Chondrocyte (in vitro differentiated cells): Measurements from ENCODE around the gene LSP1. TPM values are rescaled to one million over a fixed set of nuclear protein-coding genes. Genes with fewer than 3 reads are reported as not detected.
A peak's percentile ranks its signal among the peaks of the same experiment; 100 is the strongest.

Experiments used
- DNase-seq: peaks from one replicate; pipeline ENCODE4 v3.0.0; 2021; ENCODE audit warnings: mixed read lengths, low spot score
- H3K27ac Mint-ChIP-seq: one replicate; pipeline ENCODE4 v1.8.0; 2021; ENCODE audit warnings: mild to moderate bottlenecking, moderate library complexity, mixed read lengths; ENCODE audit not compliant: unreplicated experiment
- H3K27me3 Mint-ChIP-seq: 2 replicates; pipeline ENCODE4 v1.8.0; 2021; ENCODE audit warnings: low read depth, mixed read lengths
- H3K36me3 Mint-ChIP-seq: 2 replicates; pipeline ENCODE4 v1.8.0; 2021; ENCODE audit warnings: low read depth, mixed read lengths
- H3K4me1 Mint-ChIP-seq: 2 replicates; pipeline ENCODE4 v1.8.0; 2021; ENCODE audit warnings: low read depth, mild to moderate bottlenecking, mixed read lengths
- H3K4me3 Mint-ChIP-seq: one replicate; pipeline ENCODE4 v1.8.0; 2021; ENCODE audit warnings: mild to moderate bottlenecking, moderate library complexity, mixed read lengths; ENCODE audit not compliant: unreplicated experiment
- H3K9me3 Mint-ChIP-seq: 2 replicates; pipeline ENCODE4 v1.8.0; 2021; ENCODE audit warnings: low read depth, mixed read lengths
- CTCF ChIP-seq: fragments of 200-600 bp; sonication (generic); IDR thresholded peaks from 2 replicates; pipeline ENCODE4 v1.5.0; 2021; ENCODE audit warnings: antibody characterized with exemption, mild to moderate bottlenecking, moderate library complexity
- total RNA-seq: library from RNA; stranded (reverse); gene quantifications from 3 replicates; pipeline ENCODE4 v1.2.1, GENCODE V29; 2021

The LSP1 gene
- total RNA-seq, 1 donor from 2014 or later = 7.4 TPM

DNA sequence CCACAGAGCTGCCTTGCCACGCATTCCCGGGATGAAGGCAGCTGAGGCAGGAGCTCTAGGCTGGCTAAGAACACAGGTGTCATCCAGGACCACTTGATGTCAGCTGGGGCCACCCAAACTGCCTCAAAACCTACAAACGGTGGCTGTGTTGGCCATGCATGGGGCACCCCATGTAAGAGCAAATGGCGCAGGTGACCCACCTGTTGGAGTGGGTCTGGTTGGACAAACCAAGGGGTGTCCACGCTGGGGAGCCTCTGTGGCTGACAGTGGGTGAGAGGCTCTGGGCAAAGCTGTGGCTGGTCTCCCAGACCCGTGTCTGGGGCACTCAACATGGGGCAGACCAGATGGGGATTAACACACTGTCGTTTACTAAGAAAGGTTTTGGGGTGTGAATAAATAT, 37.1 kb upstream of the LSP1 start:
- Mint-ChIP-seq H3K4me1 (peaks cover 36% of the 10 kb centered on the region), H3K27ac (no peak overlapping the region), H3K27me3 (no peaks in the 10 kb centered on the region), H3K4me3 (no peak overlapping the region), H3K36me3 (peaks cover 3% of the 10 kb centered on the region), H3K9me3 (peaks cover 7% of the 10 kb centered on the region)
- DNase-seq = no peak
- TF ChIP-seq CTCF = no peak

DNA sequence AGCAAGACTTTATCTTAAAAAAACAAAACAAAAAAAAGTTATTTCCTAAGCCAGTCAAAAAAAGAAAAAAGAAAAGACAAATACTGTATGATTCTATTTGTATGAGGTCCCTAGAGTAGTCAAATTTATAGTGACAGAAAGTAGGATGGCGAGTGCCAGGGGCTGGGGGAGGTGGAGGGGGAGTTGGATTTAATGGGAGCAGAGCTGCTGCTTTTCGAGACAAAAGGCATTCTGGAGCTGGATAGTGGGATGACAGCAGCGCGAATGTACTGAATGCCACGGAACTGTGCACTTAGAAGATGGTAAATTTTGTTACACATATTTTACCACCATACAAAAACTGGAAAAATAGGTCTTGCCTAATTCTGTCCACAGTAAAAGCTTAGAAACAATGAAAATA, 35.9 kb upstream of the LSP1 start:
- Mint-ChIP-seq H3K4me3 (no peak overlapping the region), H3K27ac (no peak overlapping the region), H3K27me3 (no peaks in the 10 kb centered on the region), H3K36me3 (peaks cover 3% of the 10 kb centered on the region), H3K4me1 (peaks cover 48% of the 10 kb centered on the region), H3K9me3 (peaks cover 7% of the 10 kb centered on the region)
- DNase-seq = no peak
- no peak for TF ChIP-seq CTCF

- Mint-ChIP-seq H3K9me3 (peaks cover 7% of the 10 kb centered on the region), H3K4me1 (peaks cover 52% of the 10 kb centered on the region), H3K27me3 (no peaks in the 10 kb centered on the region), H3K36me3 (peaks cover 3% of the 10 kb centered on the region), H3K27ac (no peak overlapping the region), H3K4me3 (no peak overlapping the region)
- no peak for TF ChIP-seq CTCF
- DNase-seq = no peak
Measured at GRCh38 chr11:1817511-1817910, 35.4 kb upstream of the LSP1 start.

- H3K9me3 Mint-ChIP-seq = peaks cover 7% of the 10 kb centered on the region
- TF ChIP-seq CTCF = no peak
- H3K4me3 Mint-ChIP-seq = no peak overlapping the region
- no peaks in the 10 kb centered on the region for H3K27me3 Mint-ChIP-seq
- H3K36me3 Mint-ChIP-seq = peaks cover 3% of the 10 kb centered on the region
- no peak for DNase-seq
- H3K27ac Mint-ChIP-seq = no peak overlapping the region
- peaks cover 58% of the 10 kb centered on the region for H3K4me1 Mint-ChIP-seq
Measured at GRCh38 chr11:1819074-1819473, 33.8 kb upstream of the LSP1 start.

DNA sequence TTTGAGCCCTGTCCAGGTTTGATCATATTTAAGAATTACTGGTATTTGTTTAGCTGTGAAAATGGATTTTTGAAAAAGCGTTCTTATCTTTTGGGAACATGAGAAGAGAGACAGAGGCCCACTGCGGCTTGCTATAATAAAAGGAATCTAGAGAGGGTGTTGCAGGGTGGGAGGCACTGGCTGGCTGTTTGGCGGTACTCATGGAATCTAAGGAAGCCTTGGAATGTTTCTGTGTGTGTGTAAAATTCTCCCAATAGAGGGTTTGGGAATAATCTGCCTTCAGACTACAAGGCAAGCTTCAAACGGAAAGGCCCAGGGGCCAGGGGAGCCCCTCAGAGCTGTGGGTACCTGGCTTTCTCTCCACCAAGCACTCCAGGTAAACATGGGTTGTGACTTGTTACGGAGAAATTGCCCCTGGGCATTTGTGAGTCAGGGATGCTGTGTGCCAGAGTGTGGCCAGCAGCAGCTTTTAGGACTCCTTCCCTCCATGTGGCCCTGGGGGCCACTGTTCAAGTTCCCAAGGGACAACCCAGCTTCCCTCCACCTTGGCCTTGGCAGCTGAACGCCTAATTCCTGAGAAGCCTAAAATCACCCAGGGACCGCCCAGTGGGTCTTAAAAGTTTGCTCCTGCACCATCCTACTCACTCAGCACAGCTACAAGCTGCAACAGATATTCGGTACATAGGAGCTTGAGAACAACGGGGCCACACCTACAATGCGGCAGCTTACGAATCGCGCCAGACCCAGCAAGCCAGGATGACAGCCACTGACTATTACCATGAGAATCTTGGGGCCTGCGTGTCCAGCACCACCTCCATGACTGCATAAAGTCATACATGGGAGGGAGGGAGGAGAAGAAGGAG, 32.2 kb upstream of the LSP1 start:
- Mint-ChIP-seq H3K9me3 (peaks cover 7% of the 10 kb centered on the region), H3K27ac (peak overlapping the region; percentile 55), H3K36me3 (peaks cover 3% of the 10 kb centered on the region), H3K4me1 (peaks cover 51% of the 10 kb centered on the region), H3K27me3 (no peaks in the 10 kb centered on the region), H3K4me3 (no peak overlapping the region)
- DNase-seq = peak; percentile 50
- TF ChIP-seq CTCF = no peak
